WTC11 (cell line): Measurements from ENCODE around the gene HCRT. TPM values are rescaled to one million over a fixed set of nuclear protein-coding genes. Genes with fewer than 3 reads are reported as not detected.

Source experiments
- ATAC-seq: fragments of 200-7000 bp; cut with Tn5 transposase; 2 replicates; pipeline ENCODE4 v1.10.0; 2021; ENCODE audit warnings: mild to moderate bottlenecking, moderate library complexity
- CTCF ChIA-PET: fragments of 300-600 bp; sonication (Branson Sonifier 250); formaldehyde crosslinking; loops from one replicate; lab custom pipeline; 2021; ENCODE audit warnings: antibody characterized with exemption; lab: Charles Lee
- POLR2A ChIA-PET: fragments of 350-600 bp; sonication (Branson Sonifier 250); formaldehyde crosslinking; loops from one replicate; lab custom pipeline; 2021; ENCODE audit warnings: antibody characterized with exemption; lab: Charles Lee
- DNase-seq: peaks from one replicate; pipeline ENCODE4 v3.0.0; 2021; ENCODE audit warnings: low spot score
- H3K27ac Mint-ChIP-seq: 2 replicates; pipeline ENCODE4 v1.8.0; 2021; ENCODE audit warnings: mixed read lengths
- H3K27me3 Mint-ChIP-seq: 2 replicates; pipeline ENCODE4 v1.8.0; 2021; ENCODE audit warnings: low read depth, mild to moderate bottlenecking, moderate library complexity, mixed read lengths
- H3K36me3 Mint-ChIP-seq: 2 replicates; pipeline ENCODE4 v1.8.0; 2021; ENCODE audit warnings: mixed read lengths
- H3K4me1 Mint-ChIP-seq: 2 replicates; pipeline ENCODE4 v1.8.0; 2022; ENCODE audit warnings: mixed read lengths
- H3K4me3 Mint-ChIP-seq: 2 replicates; pipeline ENCODE4 v1.8.0; 2021; ENCODE audit warnings: mild to moderate bottlenecking, moderate library complexity, mixed read lengths
- H3K9me3 Mint-ChIP-seq: 2 replicates; pipeline ENCODE4 v1.8.0; 2021; ENCODE audit warnings: mixed read lengths
- GABPB1 ChIP-seq: sonication (generic); formaldehyde crosslinking; IDR thresholded peaks from 2 replicates; pipeline ENCODE4 v1.8.1; 2023; ENCODE audit warnings: mild to moderate bottlenecking, missing genetic modification reagents
- HMGA2 ChIP-seq: fragments of 250-450 bp; sonication (Bioruptor Pico); IDR thresholded peaks from 2 replicates; pipeline ENCODE4 v1.4.0; 2021; ENCODE audit warnings: mild to moderate bottlenecking, moderate library complexity
- JUN ChIP-seq: sonication (generic); formaldehyde crosslinking; IDR thresholded peaks from 2 replicates; pipeline ENCODE4 v1.8.0; 2023; ENCODE audit warnings: mild to moderate bottlenecking, missing genetic modification reagents
- KAT7 ChIP-seq: sonication (generic); formaldehyde crosslinking; IDR thresholded peaks from 2 replicates; pipeline ENCODE4 v1.8.1; 2023; ENCODE audit warnings: missing genetic modification reagents, mild to moderate bottlenecking, borderline replicate concordance
- MYBL2 ChIP-seq: sonication (generic); formaldehyde crosslinking; IDR thresholded peaks from 2 replicates; pipeline ENCODE4 v1.8.1; 2023; ENCODE audit warnings: mild to moderate bottlenecking, moderate library complexity, missing genetic modification reagents
- NFE2L1 ChIP-seq: sonication (generic); formaldehyde crosslinking; IDR thresholded peaks from 2 replicates; pipeline ENCODE4 v1.8.1; 2023; ENCODE audit warnings: missing genetic modification reagents
- NR3C1 ChIP-seq: sonication (generic); formaldehyde crosslinking; conservative IDR thresholded peaks from 2 replicates; pipeline ENCODE4 v1.8.1; 2023; ENCODE audit warnings: low read depth, mild to moderate bottlenecking, missing genetic modification reagents
- RELA ChIP-seq: sonication (generic); formaldehyde crosslinking; IDR thresholded peaks from 2 replicates; pipeline ENCODE4 v1.8.1; 2022; ENCODE audit warnings: missing genetic modification reagents, mild to moderate bottlenecking, borderline replicate concordance
- RORB ChIP-seq: fragments of 250-450 bp; sonication (Bioruptor Pico); IDR thresholded peaks from 2 replicates; pipeline ENCODE4 v1.9.0; 2021; ENCODE audit warnings: mild to moderate bottlenecking
- TEAD1 ChIP-seq: sonication (generic); formaldehyde crosslinking; IDR thresholded peaks from 2 replicates; pipeline ENCODE4 v1.8.0; 2022; ENCODE audit warnings: mild to moderate bottlenecking, missing genetic modification reagents
- TEAD4 ChIP-seq: sonication (generic); formaldehyde crosslinking; IDR thresholded peaks from 2 replicates; pipeline ENCODE4 v1.8.0; 2022; ENCODE audit warnings: mild to moderate bottlenecking, missing genetic modification reagents
- ZBTB21 ChIP-seq: sonication (generic); formaldehyde crosslinking; IDR thresholded peaks from 2 replicates; pipeline ENCODE4 v1.8.1; 2023; ENCODE audit warnings: mild to moderate bottlenecking, missing genetic modification reagents, borderline replicate concordance
- ZNF219 ChIP-seq: sonication (generic); formaldehyde crosslinking; IDR thresholded peaks from 2 replicates; pipeline ENCODE4 v1.8.0; 2023; ENCODE audit warnings: missing genetic modification reagents, mild to moderate bottlenecking, borderline replicate concordance
- ZNF317 ChIP-seq: sonication (generic); formaldehyde crosslinking; IDR thresholded peaks from 2 replicates; pipeline ENCODE4 v1.8.1; 2023; ENCODE audit warnings: low read depth, mild to moderate bottlenecking, moderate library complexity, missing genetic modification reagents, borderline replicate concordance
- total RNA-seq: library from RNA; stranded (reverse); gene quantifications from 3 replicates; pipeline ENCODE4 v1.2.3, GENCODE V29; 2021
- TF ChIP-seq, protein P1 (sequence below): fragments of 250-450 bp; sonication (Bioruptor Pico); conservative IDR thresholded peaks from 2 replicates; pipeline ENCODE4 v1.9.0; 2021; ENCODE audit warnings: mild to moderate bottlenecking
- TF ChIP-seq, protein P2 (sequence below): sonication (generic); formaldehyde crosslinking; IDR thresholded peaks from 2 replicates; pipeline ENCODE4 v1.8.0; 2022; ENCODE audit warnings: mild to moderate bottlenecking, missing genetic modification reagents
- TF ChIP-seq, protein P3 (sequence below): sonication (generic); formaldehyde crosslinking; IDR thresholded peaks from 2 replicates; pipeline ENCODE4 v1.8.1; 2022; ENCODE audit warnings: mild to moderate bottlenecking, moderate library complexity, missing genetic modification reagents
- TF ChIP-seq, protein P4 (sequence below): sonication (generic); formaldehyde crosslinking; IDR thresholded peaks from 2 replicates; pipeline ENCODE4 v1.8.0; 2022; ENCODE audit warnings: mild to moderate bottlenecking, missing genetic modification reagents
- TF ChIP-seq, protein P5 (sequence below): sonication (generic); formaldehyde crosslinking; IDR thresholded peaks from 2 replicates; pipeline ENCODE4 v1.8.0; 2023; ENCODE audit warnings: missing genetic modification reagents, mild to moderate bottlenecking, borderline replicate concordance
- TF ChIP-seq, protein P6 (sequence below): sonication (generic); formaldehyde crosslinking; IDR thresholded peaks from 2 replicates; pipeline ENCODE4 v1.8.1; 2022; ENCODE audit warnings: missing genetic modification reagents, borderline replicate concordance

Gene HCRT
- total RNA-seq, 1 experiment from 2014 or later, result not detected

DNA sequence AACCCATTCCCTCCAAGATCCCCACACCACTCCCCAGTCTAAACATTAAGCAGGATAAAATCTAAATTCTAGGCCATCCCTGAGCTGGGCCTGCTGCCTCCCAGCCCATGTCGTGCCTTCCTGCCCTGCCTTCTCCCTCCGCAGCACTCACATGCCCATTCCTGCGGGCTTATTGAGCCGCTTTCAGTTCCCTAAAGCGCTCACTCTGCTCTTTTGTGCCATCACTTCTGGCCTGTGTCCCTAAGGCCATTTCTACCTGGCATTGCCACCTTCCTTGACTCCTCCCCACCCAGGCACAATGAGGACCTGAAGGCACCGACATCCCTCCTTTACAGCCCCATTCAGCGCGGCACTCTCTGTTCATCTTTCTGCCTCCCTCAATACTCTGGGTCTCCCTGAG lies 17.4 kb downstream of the HCRT start:
- Mint-ChIP-seq H3K4me3 (no peak overlapping the region), H3K36me3 (no peaks in the 10 kb centered on the region), H3K27ac (no peak overlapping the region), H3K9me3 (no peaks in the 10 kb centered on the region), H3K4me1 (0 out of 2 replicates have a peak, but pooled peaks cover 3% of the 10 kb centered on the region), H3K27me3 (no peaks in the 10 kb centered on the region; the same call in 1 of the 2 replicates)
- POLR2A ChIA-PET, result no interaction called here
- CTCF ChIA-PET, result interaction anchor here (0.9 to 1.9 kb wide), 4 partner anchors 11 to 67 kb away, joined by 3 to 5 read pairs (median 3); partner anchors contain the start of gene KCNH4
- no peak for ATAC-seq
- DNase-seq, result no peak
- TF ChIP-seq HMGA2 (no peak), RELA (CRISPR knock-in tag) (no peak), ZNF317 (CRISPR knock-in tag) (no peak), ZBTB21 (no peak), GABPB1 (CRISPR knock-in tag) (no peak), NR3C1 (CRISPR knock-in tag) (no peak), JUN (CRISPR knock-in tag) (no peak), TEAD4 (CRISPR knock-in tag) (no peak), TEAD1 (CRISPR knock-in tag) (no peak), ZNF219 (no peak), RORB (CRISPR knock-in tag) (no peak), NFE2L1 (CRISPR knock-in tag) (no peak), KAT7 (CRISPR knock-in tag) (no peak), MYBL2 (CRISPR knock-in tag) (no peak)
- TF ChIP-seq, protein P1, sequence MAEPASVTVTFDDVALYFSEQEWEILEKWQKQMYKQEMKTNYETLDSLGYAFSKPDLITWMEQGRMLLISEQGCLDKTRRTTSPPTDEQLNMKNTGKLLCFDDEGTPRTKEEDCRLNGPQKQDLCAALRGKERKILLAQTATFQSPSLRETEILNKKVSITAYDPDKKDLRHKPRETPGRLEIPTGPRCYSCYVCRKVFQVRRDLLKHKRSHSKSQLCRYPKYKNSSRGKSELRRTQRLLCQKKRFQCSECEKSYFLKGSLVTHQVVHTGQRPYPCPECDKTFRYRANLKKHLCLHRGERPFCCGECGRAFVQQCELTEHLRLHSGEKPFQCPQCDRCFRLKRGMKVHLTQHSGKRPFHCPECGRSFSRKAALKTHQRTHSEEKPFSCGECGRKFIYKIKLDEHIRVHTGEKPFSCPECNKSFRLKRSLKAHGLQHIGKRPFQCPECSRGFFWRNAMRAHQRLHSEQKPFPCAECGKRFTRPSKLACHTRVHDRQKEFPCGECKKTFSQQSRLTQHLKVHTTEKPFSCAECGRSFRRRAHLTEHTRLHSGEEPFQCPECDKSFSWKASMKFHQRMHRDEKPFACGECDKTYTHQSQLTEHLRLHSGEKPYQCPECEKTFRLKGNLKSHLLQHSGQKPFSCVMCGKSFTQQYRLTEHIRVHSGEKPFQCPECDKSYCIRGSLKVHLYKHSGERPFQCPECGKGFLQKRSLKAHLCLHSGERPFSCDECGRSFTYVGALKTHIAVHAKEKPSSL, result no peak
- TF ChIP-seq, protein P2, sequence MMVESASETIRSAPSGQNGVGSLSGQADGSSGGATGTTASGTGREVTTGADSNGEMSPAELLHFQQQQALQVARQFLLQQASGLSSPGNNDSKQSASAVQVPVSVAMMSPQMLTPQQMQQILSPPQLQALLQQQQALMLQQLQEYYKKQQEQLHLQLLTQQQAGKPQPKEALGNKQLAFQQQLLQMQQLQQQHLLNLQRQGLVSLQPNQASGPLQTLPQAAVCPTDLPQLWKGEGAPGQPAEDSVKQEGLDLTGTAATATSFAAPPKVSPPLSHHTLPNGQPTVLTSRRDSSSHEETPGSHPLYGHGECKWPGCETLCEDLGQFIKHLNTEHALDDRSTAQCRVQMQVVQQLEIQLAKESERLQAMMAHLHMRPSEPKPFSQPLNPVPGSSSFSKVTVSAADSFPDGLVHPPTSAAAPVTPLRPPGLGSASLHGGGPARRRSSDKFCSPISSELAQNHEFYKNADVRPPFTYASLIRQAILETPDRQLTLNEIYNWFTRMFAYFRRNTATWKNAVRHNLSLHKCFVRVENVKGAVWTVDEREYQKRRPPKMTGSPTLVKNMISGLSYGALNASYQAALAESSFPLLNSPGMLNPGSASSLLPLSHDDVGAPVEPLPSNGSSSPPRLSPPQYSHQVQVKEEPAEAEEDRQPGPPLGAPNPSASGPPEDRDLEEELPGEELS (CRISPR knock-in tag), result no peak
- TF ChIP-seq, protein P3, sequence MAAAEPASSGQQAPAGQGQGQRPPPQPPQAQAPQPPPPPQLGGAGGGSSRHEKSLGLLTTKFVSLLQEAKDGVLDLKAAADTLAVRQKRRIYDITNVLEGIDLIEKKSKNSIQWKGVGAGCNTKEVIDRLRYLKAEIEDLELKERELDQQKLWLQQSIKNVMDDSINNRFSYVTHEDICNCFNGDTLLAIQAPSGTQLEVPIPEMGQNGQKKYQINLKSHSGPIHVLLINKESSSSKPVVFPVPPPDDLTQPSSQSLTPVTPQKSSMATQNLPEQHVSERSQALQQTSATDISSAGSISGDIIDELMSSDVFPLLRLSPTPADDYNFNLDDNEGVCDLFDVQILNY, result no peak
- TF ChIP-seq, protein P4, sequence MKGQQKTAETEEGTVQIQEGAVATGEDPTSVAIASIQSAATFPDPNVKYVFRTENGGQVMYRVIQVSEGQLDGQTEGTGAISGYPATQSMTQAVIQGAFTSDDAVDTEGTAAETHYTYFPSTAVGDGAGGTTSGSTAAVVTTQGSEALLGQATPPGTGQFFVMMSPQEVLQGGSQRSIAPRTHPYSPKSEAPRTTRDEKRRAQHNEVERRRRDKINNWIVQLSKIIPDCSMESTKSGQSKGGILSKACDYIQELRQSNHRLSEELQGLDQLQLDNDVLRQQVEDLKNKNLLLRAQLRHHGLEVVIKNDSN (CRISPR knock-in tag), result no peak
- TF ChIP-seq, protein P5, sequence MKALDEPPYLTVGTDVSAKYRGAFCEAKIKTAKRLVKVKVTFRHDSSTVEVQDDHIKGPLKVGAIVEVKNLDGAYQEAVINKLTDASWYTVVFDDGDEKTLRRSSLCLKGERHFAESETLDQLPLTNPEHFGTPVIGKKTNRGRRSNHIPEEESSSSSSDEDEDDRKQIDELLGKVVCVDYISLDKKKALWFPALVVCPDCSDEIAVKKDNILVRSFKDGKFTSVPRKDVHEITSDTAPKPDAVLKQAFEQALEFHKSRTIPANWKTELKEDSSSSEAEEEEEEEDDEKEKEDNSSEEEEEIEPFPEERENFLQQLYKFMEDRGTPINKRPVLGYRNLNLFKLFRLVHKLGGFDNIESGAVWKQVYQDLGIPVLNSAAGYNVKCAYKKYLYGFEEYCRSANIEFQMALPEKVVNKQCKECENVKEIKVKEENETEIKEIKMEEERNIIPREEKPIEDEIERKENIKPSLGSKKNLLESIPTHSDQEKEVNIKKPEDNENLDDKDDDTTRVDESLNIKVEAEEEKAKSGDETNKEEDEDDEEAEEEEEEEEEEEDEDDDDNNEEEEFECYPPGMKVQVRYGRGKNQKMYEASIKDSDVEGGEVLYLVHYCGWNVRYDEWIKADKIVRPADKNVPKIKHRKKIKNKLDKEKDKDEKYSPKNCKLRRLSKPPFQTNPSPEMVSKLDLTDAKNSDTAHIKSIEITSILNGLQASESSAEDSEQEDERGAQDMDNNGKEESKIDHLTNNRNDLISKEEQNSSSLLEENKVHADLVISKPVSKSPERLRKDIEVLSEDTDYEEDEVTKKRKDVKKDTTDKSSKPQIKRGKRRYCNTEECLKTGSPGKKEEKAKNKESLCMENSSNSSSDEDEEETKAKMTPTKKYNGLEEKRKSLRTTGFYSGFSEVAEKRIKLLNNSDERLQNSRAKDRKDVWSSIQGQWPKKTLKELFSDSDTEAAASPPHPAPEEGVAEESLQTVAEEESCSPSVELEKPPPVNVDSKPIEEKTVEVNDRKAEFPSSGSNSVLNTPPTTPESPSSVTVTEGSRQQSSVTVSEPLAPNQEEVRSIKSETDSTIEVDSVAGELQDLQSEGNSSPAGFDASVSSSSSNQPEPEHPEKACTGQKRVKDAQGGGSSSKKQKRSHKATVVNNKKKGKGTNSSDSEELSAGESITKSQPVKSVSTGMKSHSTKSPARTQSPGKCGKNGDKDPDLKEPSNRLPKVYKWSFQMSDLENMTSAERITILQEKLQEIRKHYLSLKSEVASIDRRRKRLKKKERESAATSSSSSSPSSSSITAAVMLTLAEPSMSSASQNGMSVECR, result no peak
- TF ChIP-seq, protein P6, sequence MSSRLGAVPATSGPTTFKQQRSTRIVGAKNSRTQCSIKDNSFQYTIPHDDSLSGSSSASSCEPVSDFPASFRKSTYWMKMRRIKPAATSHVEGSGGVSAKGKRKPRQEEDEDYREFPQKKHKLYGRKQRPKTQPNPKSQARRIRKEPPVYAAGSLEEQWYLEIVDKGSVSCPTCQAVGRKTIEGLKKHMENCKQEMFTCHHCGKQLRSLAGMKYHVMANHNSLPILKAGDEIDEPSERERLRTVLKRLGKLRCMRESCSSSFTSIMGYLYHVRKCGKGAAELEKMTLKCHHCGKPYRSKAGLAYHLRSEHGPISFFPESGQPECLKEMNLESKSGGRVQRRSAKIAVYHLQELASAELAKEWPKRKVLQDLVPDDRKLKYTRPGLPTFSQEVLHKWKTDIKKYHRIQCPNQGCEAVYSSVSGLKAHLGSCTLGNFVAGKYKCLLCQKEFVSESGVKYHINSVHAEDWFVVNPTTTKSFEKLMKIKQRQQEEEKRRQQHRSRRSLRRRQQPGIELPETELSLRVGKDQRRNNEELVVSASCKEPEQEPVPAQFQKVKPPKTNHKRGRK, result no peak
